ENCODE data around the gene PPP1R18.
A peak's percentile ranks its signal among the peaks of the same experiment; 100 is the strongest.
"Not testable (repeated sequence)": the region's sequence is repeated elsewhere in the genome, so short reads cannot be mapped to it uniquely, and the experiment has no call there.

PPP1R18 gene

GRCh38 chr6:30686009-30686907, at the start of gene PPP1R18:
Gene PPP1R18, minus strand, starts transcription at chr6:30686645. Its CDS starts 627 bp downstream, at chr6:30686018.
- DNase-seq: no peak

- no peak for DNase-seq
These were observed 49.3 kb upstream of the PPP1R18 start for GRCh38 chr6:30735668-30736314.

- DNase-seq: no peak
These were observed 45.9 kb upstream of the PPP1R18 start for GRCh38 chr6:30732237-30732943.

DNA sequence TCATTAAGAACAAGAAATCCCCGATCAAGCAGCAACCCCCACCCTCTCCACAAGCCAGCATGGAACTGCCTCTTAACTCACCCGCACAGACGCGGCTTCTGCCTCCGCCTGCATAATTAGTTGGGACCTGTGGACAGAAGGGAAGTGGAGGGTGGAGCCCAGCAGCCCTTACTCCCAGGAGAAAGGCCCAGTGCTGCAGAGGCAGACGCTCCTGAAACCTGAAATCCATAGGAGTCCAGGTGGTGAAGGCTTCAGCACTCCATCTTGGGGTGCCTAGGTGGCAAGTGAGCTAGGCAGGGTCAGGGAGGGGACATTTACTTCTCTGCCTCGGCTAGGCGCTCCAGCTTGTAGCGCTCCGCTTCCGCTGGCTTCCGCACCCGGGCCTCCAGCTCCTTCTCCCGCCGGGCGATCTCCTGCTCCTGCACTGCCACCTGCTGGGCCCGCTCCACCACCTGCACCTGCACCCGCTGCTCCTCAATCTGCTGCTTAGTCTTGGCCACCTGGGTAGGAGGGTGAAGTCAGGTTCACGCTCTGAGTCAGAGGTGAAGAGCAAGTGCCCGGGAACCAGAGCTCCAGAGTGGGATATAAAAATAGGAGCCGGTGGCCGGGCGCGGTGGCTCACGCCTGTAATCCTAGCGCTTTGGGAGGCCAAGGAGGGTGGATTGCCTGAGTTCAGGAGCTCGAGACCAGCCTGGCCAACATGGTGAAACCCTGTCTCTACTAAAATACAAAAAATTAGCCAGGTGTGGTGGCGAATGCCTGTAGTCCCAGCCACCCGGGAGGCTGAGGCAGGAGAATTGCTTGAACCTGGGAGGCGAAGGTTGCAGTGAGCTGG, 44.4 kb upstream of the PPP1R18 start:
- DNase-seq: no peak

DNA sequence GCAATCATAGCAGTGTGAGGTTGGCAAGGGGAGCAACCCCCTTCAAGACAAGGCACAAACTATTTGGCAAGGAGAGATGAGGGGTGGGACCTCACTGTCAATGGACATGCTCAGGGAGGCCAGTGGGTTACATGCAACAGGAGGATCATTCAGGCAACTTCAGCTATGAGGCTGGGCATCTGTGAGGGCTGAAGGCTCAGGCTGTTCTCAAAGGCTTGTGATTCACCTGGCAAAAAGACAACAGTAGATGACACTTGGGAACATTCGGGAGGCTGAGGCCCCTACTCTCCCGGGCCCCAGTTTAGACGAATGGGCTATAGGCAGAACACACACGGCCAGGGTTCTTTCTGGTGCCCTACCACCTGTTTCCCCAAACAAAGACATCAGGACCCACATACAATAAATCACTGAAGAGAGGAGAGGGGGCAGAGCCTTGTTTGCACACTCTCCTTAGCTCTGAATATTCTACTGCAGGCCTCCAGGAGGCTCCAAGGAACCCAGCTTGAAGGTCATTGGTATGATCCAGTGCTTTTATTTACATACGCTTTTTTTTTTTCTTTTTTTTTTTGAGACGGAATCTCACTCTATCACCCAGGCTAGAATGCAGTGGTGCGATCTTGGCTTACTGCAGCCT, 41.6 kb upstream of the PPP1R18 start:
- DNase-seq: no peak

DNA sequence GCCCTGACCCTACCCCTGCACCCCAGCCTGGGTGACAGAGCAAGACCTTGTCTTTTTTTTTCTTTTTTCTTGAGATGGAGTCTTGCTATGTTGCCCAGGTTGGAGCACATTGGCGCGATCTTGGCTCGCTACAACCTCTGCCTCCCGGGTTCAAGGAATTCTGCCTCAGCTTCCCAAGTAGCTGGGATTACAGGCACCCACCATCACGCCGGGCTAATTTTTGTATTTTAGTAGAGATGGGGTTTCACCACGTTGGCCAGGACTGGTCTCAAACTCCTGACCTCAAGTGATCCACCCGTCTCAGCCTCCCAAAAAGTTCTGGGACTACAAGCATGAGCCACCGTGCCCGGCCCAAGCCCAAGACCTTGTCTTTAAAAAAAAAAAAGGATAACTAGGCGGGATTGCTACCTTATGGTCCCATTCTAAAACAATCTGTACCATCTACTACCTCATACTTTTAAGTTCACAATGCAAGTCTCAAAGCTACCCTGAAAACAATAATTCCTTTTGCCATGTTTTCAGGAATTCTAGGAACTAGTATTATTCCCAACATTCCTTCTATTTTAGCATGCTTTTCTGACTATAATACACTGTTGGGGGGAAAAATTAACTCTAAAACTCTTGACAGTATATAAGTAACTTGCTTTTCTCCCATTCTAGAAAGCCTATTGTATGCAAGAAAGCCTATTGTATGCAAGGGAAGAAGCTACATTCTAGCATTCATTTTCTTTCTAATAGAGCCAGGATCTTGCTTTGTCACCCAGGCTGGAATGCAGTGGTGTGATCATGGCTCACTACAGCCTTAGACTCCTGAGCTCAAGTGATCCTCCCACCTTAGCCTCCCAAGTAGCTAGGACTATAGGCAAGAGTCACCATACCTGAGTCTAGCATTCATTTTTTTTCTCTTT, 40.3 kb upstream of the PPP1R18 start:
- DNase-seq: no peak

GRCh38 chr6:30725713-30726505, 39.5 kb upstream of the PPP1R18 start:
- DNase-seq: no peak

GRCh38 chr6:30724906-30725667, 38.6 kb upstream of the PPP1R18 start:
- no peak for DNase-seq

GRCh38 chr6:30723843-30724741, 37.6 kb upstream of the PPP1R18 start:
- DNase-seq: not testable (repeated sequence)

DNA sequence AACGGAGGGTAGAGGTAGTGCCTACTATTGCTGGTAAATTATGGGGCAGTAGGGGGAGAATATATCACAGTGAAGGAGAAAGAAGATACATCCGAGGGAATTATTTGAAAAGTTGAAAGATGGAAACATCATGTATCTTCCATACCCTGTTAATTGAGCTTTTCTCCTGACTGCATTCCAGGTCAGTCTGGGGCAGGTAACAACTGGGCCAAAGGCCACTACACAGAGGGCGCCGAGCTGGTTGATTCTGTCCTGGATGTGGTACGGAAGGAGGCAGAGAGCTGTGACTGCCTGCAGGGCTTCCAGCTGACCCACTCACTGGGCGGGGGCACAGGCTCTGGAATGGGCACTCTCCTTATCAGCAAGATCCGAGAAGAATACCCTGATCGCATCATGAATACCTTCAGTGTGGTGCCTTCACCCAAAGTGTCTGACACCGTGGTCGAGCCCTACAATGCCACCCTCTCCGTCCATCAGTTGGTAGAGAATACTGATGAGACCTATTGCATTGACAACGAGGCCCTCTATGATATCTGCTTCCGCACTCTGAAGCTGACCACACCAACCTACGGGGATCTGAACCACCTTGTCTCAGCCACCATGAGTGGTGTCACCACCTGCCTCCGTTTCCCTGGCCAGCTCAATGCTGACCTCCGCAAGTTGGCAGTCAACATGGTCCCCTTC, 36.9 kb upstream of the PPP1R18 start:
- not testable (repeated sequence) for DNase-seq

- DNase-seq: peak; percentile 37 to 75
These were observed 36.1 kb upstream of the PPP1R18 start for GRCh38 chr6:30722280-30723112.

DNA sequence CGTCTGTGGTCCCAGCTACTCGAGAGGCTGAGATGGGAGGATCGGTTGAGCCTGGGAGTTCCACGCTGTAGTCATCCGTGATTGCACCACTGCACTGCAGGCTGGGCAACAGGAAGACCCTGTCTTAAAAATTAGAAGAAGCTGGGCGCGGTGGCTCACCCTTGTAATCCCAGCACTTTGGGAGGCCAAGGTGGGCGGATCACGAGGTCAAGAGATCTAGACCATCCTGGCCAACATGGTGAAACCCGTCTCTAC, 35.5 kb upstream of the PPP1R18 start:
- not testable (repeated sequence) for DNase-seq

GRCh38 chr6:30721198-30722024, 35.0 kb upstream of the PPP1R18 start:
- peak; percentile 79 to 90 for DNase-seq

- DNase-seq: peak; percentile 51 to 67
These were observed 34.3 kb upstream of the PPP1R18 start for GRCh38 chr6:30720738-30721197.

- peak; percentile 95 to 96 for DNase-seq
These were observed 33.6 kb upstream of the PPP1R18 start, which contains the start of gene TUBB for GRCh38 chr6:30719791-30720737. Gene TUBB, plus strand, starts transcription at chr6:30720352. Its CDS starts 155 bp downstream, at chr6:30720507.

Measured in NCI-H1930 (cell line).